CD4-positive, alpha-beta T cell treated with Interleukin-6 at 100 ng/mL for 8 hours (primary cell): ENCODE data around the gene HSFY1.
"Not testable (repeated sequence)": the region's sequence is repeated elsewhere in the genome, so short reads cannot be mapped to it uniquely, and the experiment has no call there.

ENCODE experiments used
- DNase-seq: peaks from one replicate; pipeline ENCODE4 v3.0.0-alpha.2; 2020; ENCODE audit warnings: mixed read lengths, low spot score

HSFY1 gene, protein sequence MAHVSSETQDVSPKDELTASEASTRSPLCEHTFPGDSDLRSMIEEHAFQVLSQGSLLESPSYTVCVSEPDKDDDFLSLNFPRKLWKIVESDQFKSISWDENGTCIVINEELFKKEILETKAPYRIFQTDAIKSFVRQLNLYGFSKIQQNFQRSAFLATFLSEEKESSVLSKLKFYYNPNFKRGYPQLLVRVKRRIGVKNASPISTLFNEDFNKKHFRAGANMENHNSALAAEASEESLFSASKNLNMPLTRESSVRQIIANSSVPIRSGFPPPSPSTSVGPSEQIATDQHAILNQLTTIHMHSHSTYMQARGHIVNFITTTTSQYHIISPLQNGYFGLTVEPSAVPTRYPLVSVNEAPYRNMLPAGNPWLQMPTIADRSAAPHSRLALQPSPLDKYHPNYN

DNA sequence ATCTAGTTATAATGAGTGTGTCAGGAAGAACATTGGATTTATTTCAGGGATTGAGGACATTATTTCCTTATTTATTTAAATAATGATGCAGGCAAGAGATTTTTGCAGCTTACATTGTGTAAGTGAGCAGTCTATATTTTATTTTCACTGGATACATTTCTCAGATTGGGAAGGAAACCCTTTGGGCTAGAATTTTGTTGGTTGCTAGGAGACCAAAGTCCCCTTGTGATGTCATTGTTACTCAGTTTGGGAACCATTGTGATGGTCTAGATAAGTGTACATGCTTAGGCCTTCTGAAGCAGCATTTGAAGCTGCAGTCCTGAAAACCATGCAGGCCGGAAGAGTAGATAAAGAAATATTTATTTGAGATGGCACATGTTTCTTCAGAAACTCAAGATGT, at the start of gene HSFY1:
HSFY1 (plus strand) TSS at position 301 of the 400 bp plus-strand sequence; CDS start at position 369, 68 bp downstream.
- not testable (repeated sequence) for DNase-seq

DNA sequence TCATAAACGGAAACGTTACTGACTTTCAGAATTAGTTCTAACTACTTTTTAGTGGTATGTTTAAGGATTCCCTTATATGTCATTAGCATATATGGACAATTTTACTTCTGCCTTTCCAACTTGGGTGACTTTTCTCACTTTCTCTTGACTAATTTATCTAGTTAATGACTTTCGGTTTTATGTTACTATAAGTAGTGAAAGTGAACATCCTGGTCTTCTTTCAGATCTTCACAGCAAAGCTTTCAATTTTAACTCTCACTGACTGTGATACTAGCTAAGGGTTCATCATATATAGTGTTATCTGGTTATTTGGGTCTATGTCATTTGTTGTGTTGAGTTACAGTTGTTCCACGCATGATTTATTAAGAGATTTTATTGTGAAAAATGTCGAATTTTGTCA, 42.3 kb upstream of the HSFY1 start:
- not testable (repeated sequence) for DNase-seq

DNA sequence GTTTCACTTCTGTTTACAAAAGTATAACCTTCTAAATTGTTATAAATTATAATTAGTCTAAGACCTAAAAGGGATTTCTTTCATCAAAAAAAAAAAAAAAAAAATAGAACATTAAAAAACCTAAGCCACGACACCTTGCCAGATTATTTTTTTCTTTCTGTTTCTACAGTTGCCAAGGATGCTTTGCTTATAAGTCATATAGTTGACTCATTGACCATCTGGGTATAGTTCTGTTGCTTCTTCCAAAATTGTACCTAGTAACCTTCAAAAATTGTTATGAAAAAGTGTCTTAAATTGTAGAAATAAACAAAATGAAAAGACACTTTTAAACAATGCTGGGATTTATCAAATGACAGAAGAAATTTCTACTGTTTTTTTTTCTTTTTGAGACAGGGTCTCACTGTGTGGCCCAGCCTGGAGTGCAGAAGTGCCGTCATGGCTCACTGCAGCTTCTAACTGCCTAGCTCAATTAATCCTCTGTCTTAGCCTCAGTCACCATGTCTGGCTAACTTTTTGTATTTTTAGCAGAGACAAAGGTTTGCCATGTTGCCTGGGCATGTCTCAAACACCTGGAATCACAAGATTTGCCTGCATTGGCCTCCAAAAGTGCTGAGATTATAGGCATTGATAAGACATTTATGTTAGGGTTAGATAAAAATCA, 15.4 kb upstream of the HSFY1 start:
- not testable (repeated sequence) for DNase-seq

DNA sequence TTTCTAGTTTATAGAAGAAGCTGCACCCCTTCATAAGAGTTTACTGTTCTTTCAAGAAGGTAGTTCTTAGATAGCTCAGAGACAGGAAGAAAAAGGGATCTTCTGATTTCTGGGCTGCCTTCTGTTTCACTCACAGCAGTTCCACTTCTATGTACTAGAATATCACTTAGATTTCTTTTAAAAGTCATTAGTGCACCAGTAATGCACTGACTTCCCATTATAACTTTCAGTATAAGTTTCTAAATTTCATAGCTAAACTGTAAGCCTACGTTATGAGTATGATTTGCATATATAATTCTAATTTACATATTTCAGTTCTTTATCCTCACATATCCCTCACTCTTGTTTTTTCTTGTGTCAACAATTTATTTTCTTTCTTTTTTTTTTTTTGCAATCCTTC, 7.6 kb upstream of the HSFY1 start:
- not testable (repeated sequence) for DNase-seq

DNA sequence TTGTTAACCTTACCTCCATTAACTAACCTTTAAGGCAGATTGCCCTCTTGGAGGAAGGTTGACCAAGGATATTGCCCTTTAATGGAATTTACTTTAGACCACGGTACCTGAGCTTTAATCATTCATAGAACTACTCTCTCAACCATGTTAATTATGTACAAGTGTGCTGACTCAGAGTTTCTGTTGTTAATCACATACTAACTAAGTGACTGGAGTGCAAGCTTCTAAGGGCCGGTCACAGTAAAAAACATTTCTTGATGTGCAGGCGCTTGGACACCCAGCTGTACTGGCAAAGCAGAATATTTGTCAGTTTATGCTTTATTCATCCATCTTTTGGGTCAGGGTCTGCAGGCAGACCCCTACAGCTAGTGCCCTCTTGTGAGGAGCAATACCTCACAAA, 6.6 kb downstream of the HSFY1 start:
- DNase-seq, result not testable (repeated sequence)

DNA sequence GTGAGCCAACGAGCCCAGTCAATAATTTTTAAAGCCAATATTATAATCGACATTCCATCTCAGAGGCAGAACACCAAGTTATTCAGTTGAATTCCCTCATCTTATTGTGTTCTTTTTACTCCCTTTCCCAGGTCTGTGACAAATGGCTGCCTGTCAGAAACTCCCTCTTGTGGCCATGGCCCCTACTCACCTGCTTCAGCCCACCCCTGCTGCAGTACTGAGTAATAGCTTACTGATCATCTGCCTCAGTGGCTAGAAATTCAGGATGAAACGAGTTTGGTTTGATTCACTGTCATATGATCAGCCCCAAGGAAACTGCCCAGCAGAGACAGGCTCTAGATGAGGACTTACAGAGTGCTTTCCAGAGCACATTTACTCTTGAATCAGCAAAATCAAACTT, 19.4 kb downstream of the HSFY1 start:
- DNase-seq, result not testable (repeated sequence)
